Astrocyte (in vitro differentiated cells and primary cell): ENCODE measurements around the gene RAB36.

Experiments used
- EZH2 ChIP-seq: IDR thresholded peaks from 2 replicates; pipeline ENCODE4 v1.6.1; 2012; ENCODE audit warnings: mild to moderate bottlenecking, low read length, inconsistent platforms; ENCODE audit not compliant: insufficient read depth
- TF ChIP-seq, protein P1 (sequence below): IDR thresholded peaks from 2 replicates; pipeline ENCODE4 v1.5.1; 2011; ENCODE audit warnings: low read depth, mild to moderate bottlenecking, inconsistent platforms, low read length, moderate library complexity; ENCODE audit not compliant: insufficient read depth

DNA sequence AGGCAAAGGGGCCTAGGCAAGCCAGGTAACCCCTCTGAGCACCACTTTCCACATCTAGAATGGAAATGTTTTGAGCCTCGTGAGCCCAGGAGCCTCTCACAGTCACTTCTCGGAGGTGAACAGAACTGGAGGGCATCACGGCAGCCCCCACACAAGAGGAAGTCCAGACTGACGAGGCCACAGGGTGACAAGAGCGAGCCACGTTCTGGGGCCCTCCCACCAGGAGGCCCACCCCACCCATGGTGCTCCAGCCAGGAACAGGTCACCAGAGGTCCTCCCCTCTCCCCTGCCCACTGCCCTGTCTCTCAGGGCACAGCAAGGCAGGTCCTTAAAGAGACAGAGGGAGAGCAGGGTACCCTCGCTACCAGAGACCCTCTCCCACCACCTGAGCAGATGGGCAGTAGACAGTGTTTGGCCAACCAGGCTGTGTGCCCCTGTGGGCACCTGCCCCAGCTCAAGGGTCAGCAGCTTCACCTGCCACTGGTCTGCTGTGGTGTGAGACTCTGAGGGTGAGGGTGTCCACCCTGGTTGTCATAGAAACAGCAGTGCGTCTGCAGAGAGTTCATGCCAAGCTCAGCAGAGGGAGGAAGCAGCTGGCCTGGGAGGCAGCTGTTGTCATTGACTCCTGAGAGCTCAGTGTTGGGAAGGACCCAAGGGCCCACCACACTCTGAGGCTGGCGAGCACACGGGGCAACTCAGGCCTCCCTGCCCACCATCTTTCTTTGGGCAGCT is 34.9 kb upstream of the RAB36 start:
- no peak for TF ChIP-seq EZH2
- TF ChIP-seq, protein P1, sequence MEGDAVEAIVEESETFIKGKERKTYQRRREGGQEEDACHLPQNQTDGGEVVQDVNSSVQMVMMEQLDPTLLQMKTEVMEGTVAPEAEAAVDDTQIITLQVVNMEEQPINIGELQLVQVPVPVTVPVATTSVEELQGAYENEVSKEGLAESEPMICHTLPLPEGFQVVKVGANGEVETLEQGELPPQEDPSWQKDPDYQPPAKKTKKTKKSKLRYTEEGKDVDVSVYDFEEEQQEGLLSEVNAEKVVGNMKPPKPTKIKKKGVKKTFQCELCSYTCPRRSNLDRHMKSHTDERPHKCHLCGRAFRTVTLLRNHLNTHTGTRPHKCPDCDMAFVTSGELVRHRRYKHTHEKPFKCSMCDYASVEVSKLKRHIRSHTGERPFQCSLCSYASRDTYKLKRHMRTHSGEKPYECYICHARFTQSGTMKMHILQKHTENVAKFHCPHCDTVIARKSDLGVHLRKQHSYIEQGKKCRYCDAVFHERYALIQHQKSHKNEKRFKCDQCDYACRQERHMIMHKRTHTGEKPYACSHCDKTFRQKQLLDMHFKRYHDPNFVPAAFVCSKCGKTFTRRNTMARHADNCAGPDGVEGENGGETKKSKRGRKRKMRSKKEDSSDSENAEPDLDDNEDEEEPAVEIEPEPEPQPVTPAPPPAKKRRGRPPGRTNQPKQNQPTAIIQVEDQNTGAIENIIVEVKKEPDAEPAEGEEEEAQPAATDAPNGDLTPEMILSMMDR = no peak
